ENCODE results near the gene INS. TPM values are rescaled to one million over a fixed set of nuclear protein-coding genes. Genes with fewer than 3 reads are reported as not detected.
A peak's percentile ranks its signal among the peaks of the same experiment; 100 is the strongest.

Gene INS
- total RNA-seq, 2 experiments from 2014 or later = not detected

DNA sequence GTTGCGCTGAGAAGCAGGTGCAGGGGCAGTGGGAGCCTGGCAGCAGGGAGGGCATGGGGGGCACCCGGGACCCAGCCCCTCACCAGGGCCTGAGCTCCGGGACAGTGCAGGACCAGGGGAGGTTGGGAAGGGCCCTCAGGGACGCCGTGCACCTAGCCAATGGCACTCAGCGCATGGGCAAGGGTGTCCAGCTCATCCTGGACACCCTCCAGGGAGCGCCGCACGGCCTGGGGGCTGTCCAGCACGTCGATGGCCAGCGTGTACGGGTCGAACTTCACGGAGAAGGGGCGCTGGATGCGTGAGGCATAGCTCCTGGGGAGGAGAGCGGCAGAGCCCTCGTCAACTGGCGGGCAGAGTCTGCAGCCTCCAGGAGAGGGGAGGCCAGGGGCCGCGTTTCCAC lies 3.1 kb upstream of the INS start:
- Mint-ChIP-seq H3K9me3 (no peaks in the 10 kb centered on the region), H3K36me3 (ENCODE audit: low read depth) (no peaks in the 10 kb centered on the region), H3K27me3 (no peaks in the 10 kb centered on the region), H3K4me1 (no peaks in the 10 kb centered on the region), H3K27ac (no peak overlapping the region), H3K4me3 (no peak overlapping the region)
- DNase-seq = no peak
- POLR2A ChIA-PET = no interaction called here
- CTCF ChIA-PET = interaction anchor here (1.0 to 1.1 kb wide), 2 partner anchors 142 to 257 kb away, joined by 3 to 4 read pairs; no protein-coding TSS in a partner anchor

DNA sequence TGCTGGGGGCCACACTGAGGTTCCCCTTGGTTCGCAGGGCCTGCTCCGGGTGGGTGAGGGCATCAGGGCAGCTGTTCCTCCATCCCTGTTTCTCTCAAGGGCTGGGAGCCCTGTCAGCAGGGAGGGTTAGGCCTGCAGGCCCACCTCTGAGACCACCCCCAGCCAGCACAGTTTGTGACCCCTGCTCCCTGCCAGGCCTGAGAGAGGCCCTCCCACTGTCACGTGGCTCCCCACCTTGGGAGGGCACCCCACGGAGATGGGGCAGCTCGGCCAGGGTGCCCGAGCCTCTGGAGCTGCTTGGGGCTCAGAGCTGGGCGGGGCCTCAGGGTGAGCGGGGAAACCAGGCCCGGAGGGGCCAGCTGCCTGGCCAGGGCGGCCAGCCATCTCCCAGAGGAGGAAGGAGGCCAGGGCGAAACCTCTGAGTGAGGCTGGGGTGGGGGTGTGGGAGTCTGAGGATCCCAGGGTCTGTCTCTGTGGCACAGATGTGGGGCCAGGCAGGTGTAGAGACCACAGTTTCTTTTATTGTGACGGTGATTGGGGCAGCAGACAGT lies 2.5 kb upstream of the INS start:
- H3K27me3 Mint-ChIP-seq = no peaks in the 10 kb centered on the region
- no peak overlapping the region for H3K27ac Mint-ChIP-seq
- no peaks in the 10 kb centered on the region for H3K36me3 Mint-ChIP-seq (ENCODE audit: low read depth)
- CTCF ChIA-PET = interaction anchor here (1.9 kb wide), 1 partner anchor 23 kb away, joined by 5 read pairs; no protein-coding TSS in a partner anchor
- H3K9me3 Mint-ChIP-seq = no peaks in the 10 kb centered on the region
- no peak for DNase-seq
- H3K4me1 Mint-ChIP-seq = no peaks in the 10 kb centered on the region
- no peak overlapping the region for H3K4me3 Mint-ChIP-seq
- POLR2A ChIA-PET = no interaction called here

- CTCF ChIA-PET = interaction anchor here (1.1 kb wide), 1 partner anchor 9 kb away, joined by 3 read pairs; no protein-coding TSS in a partner anchor
- POLR2A ChIA-PET = no interaction called here
- Mint-ChIP-seq H3K27ac (no peak overlapping the region), H3K9me3 (no peaks in the 10 kb centered on the region), H3K4me3 (no peak overlapping the region), H3K4me1 (no peaks in the 10 kb centered on the region), H3K27me3 (no peaks in the 10 kb centered on the region), H3K36me3 (ENCODE audit: low read depth) (no peaks in the 10 kb centered on the region)
- DNase-seq = no peak
Measured at GRCh38 chr11:2159536-2160413, 1.2 kb downstream of the INS start.

GRCh38 chr11:2158966-2159365 lies 2.0 kb downstream of the INS start:
- H3K36me3 Mint-ChIP-seq (ENCODE audit: low read depth) = no peaks in the 10 kb centered on the region

DNA sequence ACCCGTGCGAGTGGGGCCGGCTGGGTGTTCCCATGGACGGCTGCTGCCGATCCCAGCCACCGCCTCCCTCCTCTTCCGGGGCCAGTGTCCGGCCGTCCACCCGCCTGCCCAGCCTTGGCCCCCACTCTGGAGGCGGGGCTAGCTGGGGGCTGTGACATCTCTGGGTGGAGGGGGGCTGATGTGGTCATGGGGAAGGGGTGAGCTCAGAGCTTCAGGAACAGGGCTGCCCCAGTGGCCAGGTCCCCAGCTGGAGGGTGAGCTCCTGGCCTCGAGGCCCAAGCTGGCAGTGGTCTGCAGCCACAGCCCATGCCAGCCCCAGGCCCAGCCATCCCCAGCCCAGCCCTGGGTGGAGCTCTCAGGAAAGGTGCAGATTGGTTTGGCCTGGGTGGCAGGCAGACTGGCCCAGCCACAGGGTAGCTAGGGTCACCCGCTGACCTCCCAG lies 2.7 kb downstream of the INS start:
- Mint-ChIP-seq H3K27ac (no peak overlapping the region), H3K4me3 (no peak overlapping the region), H3K9me3 (no peaks in the 10 kb centered on the region), H3K27me3 (no peaks in the 10 kb centered on the region), H3K36me3 (ENCODE audit: low read depth) (no peaks in the 10 kb centered on the region), H3K4me1 (no peaks in the 10 kb centered on the region)
- POLR2A ChIA-PET = no interaction called here
- no peak for DNase-seq
- CTCF ChIA-PET = interaction anchor here (0.9 to 1.8 kb wide), 4 partner anchors 8 to 172 kb away, joined by 3 to 7 read pairs (median 4); no protein-coding TSS in a partner anchor

More at GRCh38 chr11:2158966-2159365, 2.0 kb downstream of the INS start:
- H3K27me3 Mint-ChIP-seq = no peaks in the 10 kb centered on the region
- POLR2A ChIA-PET = no interaction called here
- no peaks in the 10 kb centered on the region for H3K4me1 Mint-ChIP-seq
- H3K4me3 Mint-ChIP-seq = no peak overlapping the region
- H3K27ac Mint-ChIP-seq = no peak overlapping the region
- CTCF ChIA-PET = interaction anchor here (1.1 to 1.8 kb wide), 3 partner anchors 8 to 172 kb away, joined by 3 to 7 read pairs (median 3); no protein-coding TSS in a partner anchor
- H3K9me3 Mint-ChIP-seq = no peaks in the 10 kb centered on the region
- no peak for DNase-seq

- ChIA-PET CTCF (interaction anchor here (0.9 to 1.8 kb wide), 4 partner anchors 9 to 505 kb away, joined by 3 to 7 read pairs (median 4); no protein-coding TSS in a partner anchor), POLR2A (no interaction called here)
- H3K9me3 Mint-ChIP-seq = no peaks in the 10 kb centered on the region
Measured at GRCh38 chr11:2157294-2158040, 3.5 kb downstream of the INS start.

GRCh38 chr11:2156416-2157182 lies 4.4 kb downstream of the INS start:
- H3K27me3 Mint-ChIP-seq = no peaks in the 10 kb centered on the region
- no peak overlapping the region for H3K4me3 Mint-ChIP-seq
- DNase-seq = peak; percentile 66
- no peaks in the 10 kb centered on the region for H3K9me3 Mint-ChIP-seq
- H3K36me3 Mint-ChIP-seq (ENCODE audit: low read depth) = no peaks in the 10 kb centered on the region
- ChIA-PET CTCF (interaction anchor here (0.6 to 11.5 kb wide), 6 partner anchors 11 to 504 kb away, joined by 3 to 178 read pairs (median 4); no protein-coding TSS in a partner anchor), POLR2A (no interaction called here)
- H3K4me1 Mint-ChIP-seq = peaks cover 3% of the 10 kb centered on the region
- H3K27ac Mint-ChIP-seq = no peak overlapping the region

More at GRCh38 chr11:2157294-2158040, 3.5 kb downstream of the INS start:
- Mint-ChIP-seq H3K4me1 (no peaks in the 10 kb centered on the region), H3K27ac (no peak overlapping the region), H3K36me3 (ENCODE audit: low read depth) (no peaks in the 10 kb centered on the region), H3K4me3 (no peak overlapping the region), H3K27me3 (no peaks in the 10 kb centered on the region)
- no peak for DNase-seq

DNA sequence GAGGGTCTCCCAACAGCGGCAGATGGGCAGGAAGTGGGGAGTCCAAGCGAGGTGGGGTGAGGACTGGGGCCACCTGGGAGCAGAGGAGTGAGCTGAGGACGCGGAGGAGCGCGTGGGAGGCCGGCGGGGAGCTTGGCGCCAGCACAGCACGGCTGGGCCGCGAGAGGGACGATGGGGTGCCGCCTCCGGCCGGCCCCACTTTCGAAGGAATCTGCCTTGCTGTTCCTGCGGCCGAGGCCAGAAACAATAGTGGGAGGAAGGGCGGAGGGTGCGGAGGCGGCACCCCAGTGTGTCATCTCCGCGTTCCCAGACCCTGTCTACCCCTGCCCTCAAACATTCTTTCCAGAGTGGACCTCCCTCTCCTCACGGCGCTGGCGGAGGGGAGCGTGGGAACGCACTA lies 5.5 kb downstream of the INS start:
- ChIA-PET CTCF (interaction anchor here (0.8 to 11.5 kb wide), 5 partner anchors 9 to 265 kb away, joined by 3 to 178 read pairs (median 3); no protein-coding TSS in a partner anchor), POLR2A (no interaction called here)
- no peak for DNase-seq
- Mint-ChIP-seq H3K27ac (no peak overlapping the region), H3K27me3 (peaks cover 9% of the 10 kb centered on the region), H3K4me3 (no peak overlapping the region), H3K4me1 (peaks cover 5% of the 10 kb centered on the region), H3K36me3 (ENCODE audit: low read depth) (no peaks in the 10 kb centered on the region), H3K9me3 (no peaks in the 10 kb centered on the region)

DNA sequence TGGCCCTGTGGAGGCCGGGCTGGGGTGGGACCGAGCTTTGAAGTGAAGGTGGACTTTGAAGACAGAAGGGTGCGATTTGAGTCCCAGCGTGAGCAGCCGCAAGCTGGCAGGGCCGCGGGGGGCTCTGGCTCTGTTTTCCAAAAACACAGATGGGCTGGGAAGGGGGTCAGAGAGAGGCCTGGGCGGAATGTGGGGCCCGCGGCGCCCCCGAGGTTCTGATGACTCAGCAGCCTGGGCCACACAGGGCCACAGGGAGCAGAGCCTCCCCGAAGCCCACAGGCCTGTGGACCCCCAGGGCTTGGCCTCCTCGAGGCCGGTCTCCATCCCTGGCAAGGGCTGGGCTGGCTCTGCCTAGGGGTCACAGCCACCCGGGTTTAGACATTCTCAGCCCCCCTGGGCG lies 6.1 kb downstream of the INS start:
- H3K9me3 Mint-ChIP-seq = no peaks in the 10 kb centered on the region
- peaks cover 5% of the 10 kb centered on the region for H3K4me1 Mint-ChIP-seq
- no peak overlapping the region for H3K27ac Mint-ChIP-seq
- ChIA-PET CTCF (interaction anchor here (1.3 to 11.5 kb wide), 4 partner anchors 118 to 502 kb away, joined by 3 to 178 read pairs (median 4); no protein-coding TSS in a partner anchor), POLR2A (no interaction called here)
- H3K27me3 Mint-ChIP-seq = peaks cover 15% of the 10 kb centered on the region
- DNase-seq = no peak
- H3K36me3 Mint-ChIP-seq (ENCODE audit: low read depth) = no peaks in the 10 kb centered on the region
- H3K4me3 Mint-ChIP-seq = no peak overlapping the region

- POLR2A ChIA-PET = no interaction called here
- DNase-seq = no peak
- Mint-ChIP-seq H3K9me3 (no peaks in the 10 kb centered on the region), H3K27me3 (peaks cover 17% of the 10 kb centered on the region), H3K4me1 (peaks cover 5% of the 10 kb centered on the region), H3K27ac (no peak overlapping the region), H3K36me3 (ENCODE audit: low read depth) (no peaks in the 10 kb centered on the region), H3K4me3 (no peak overlapping the region)
- CTCF ChIA-PET = interaction anchor here (0.9 to 11.5 kb wide), 6 partner anchors 118 to 501 kb away, joined by 3 to 178 read pairs (median 4); no protein-coding TSS in a partner anchor
Measured at GRCh38 chr11:2154195-2154585, 6.8 kb downstream of the INS start.

DNA sequence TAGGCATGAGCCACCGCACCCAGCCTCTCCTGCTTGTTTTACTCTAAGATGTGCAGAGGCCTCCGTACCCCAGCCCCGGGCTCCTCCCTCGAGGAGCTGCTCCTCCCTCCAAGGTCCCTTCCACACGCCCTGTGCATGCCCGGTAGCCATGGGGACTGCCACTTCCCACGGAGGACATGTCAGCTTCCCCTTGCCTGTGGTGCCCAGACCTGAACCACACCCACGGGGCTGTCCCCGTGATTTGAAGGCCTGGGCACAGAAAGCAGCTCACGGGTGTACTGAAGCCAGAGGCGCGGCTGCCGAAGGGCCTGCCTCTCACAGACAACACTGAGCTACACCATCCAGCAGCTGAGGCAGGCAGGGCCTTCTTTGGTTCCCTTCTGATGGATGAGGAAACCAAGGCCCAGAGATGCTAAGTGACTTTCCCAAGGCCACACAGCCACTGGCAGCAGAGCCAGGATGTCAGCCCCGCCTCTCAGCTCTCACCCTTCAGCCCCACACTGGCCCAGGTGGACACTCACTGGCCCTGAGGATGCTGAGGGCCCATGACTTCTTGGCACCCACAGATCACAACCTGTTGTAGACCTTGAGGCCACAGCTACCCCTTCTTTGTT lies 7.3 kb downstream of the INS start:
- ChIA-PET POLR2A (no interaction called here), CTCF (interaction anchor here (0.6 to 11.5 kb wide), 8 partner anchors 117 to 566 kb away, joined by 3 to 178 read pairs (median 4); no protein-coding TSS in a partner anchor)
- H3K36me3 Mint-ChIP-seq (ENCODE audit: low read depth) = no peaks in the 10 kb centered on the region
- H3K4me3 Mint-ChIP-seq = no peak overlapping the region
- no peak for DNase-seq
- H3K27me3 Mint-ChIP-seq = peaks cover 22% of the 10 kb centered on the region
- peak overlapping the region; percentile 13 for H3K27ac Mint-ChIP-seq
- peaks cover 5% of the 10 kb centered on the region for H3K4me1 Mint-ChIP-seq
- H3K9me3 Mint-ChIP-seq = no peaks in the 10 kb centered on the region

Measured in activated CD4-positive, alpha-beta T cell treated with anti-CD3 and anti-CD28 coated beads, Interleukin-2, amount 10 ng/mL, durations not matched to agents 7 days and 5 days (primary cell).